Stimulated activated CD8-positive, alpha-beta memory T cell treated with anti-CD3 and anti-CD28 coated beads, Interleukin-4, amount 100 ng/mL, for 4 hours (primary cell): Measurements from ENCODE around the gene BCL11B.

Experiments used
- DNase-seq, 2 donors: peaks; one replicate each; pipeline ENCODE4 v3.0.0-alpha.2; 2020; ENCODE audit warnings: low read depth in 2 of 2, low spot score in 1 of 2

Gene BCL11B

DNA sequence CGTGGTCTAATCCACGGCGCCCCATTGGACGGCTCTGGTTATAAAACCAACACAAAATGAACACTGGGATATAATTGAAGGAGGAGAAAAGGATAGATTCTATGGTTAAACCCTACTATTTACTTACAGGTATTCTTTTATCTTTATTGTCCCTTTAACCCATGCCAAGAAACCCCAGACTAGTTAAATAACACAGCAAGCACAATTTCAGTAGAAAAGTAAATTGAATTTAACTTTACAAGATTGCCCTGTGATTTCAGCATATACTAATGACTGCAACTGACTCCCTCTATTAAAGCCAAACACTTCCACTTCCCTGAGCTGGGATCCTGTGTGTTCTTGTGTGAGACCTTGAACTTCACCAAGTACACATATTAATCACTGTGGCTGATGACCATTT lies 45.3 kb downstream of the BCL11B start:
- DNase-seq: no peak

DNA sequence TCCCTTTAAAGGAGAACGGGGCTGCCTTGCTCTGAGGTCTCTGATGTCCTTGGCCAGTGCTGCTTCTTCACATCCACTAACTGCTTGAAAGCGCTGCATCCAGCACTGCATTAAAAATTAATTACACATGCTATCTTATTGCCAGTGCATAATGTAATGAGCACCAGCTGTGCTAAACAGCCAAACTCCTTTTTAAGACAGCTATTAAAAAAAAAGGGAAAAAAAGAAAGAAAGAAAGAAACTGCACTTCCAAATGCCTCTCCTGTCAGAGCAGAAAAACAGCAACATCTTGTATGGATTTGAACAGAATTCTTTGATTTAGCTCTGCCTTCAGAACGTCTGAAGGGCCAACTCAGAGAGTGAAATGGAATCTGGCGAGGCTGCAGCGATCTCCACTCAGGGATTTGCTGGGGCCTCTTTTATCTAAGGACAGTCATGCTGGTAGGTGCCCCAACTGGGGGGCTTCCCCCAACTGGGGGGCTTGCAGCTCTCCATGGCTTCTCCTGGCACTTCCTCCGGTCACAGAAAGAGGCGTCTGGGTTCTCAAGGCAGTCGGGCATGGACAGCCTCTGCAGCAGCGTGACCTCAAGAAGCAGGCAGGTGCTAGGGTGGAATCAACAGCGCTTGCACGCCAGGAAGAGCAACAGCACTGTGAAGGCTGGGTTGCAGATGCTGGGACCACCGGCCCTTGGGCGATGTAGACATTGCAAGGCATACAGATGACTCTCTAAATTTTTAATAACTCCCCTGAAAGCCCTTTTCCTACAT lies 46.4 kb downstream of the BCL11B start:
- DNase-seq: no peak

DNA sequence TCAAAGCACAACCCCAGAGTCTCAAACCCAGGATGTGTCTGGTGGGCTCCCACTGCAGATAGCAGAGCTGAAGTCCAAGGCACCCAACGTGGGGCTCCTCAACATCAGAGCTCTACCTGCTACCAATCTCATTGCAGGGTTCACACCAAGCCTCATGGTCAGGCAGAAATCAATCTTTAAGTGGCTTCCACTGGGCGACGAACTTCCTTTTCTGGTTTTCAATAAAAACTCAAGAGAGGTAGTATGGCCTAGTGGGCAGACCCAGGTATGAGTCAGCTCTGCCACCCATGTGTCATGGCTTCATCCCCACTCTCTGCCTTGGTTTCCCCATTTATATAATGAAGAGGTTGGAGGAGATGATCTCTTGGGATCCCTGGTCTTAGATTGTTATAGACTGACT lies 47.0 kb downstream of the BCL11B start:
- DNase-seq: no peak

DNA sequence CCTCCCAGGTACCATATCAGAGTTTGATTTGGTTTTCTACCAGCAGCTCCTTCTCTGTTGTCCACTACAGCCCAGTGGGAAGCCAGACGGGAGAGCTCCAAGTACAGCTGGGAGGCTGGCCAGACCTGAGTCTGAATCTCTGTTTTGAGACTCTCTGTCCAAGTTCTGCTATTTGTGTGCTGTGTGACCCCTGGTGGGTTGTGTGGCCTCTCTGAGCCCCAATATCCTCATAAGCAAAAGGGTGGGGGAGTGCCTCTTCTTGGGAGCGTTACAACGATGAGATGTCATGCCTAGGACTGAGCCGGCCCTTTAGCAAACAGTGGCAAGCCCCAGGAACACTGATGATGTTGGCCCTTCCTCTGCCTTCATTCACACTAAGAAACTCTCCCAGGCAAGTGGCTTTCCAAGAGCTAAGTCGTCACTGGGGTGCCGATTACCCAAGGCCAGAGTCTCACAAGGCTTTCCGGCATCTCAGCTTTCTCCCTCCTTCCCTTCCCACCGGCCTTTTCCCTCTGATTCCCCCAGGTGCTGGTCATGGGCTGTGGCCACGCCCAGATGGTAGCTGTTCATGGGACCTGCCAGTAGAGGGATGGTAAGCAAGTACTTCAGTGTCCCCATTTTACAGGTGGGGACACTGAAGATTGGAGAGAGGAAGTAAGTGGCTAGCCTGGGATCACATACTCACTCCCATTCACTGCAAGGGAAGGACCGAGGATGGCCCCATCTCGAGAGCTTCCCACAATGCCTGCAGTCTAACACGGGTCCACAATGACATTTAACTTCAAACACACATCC lies 47.7 kb downstream of the BCL11B start:
- no peak for DNase-seq

DNA sequence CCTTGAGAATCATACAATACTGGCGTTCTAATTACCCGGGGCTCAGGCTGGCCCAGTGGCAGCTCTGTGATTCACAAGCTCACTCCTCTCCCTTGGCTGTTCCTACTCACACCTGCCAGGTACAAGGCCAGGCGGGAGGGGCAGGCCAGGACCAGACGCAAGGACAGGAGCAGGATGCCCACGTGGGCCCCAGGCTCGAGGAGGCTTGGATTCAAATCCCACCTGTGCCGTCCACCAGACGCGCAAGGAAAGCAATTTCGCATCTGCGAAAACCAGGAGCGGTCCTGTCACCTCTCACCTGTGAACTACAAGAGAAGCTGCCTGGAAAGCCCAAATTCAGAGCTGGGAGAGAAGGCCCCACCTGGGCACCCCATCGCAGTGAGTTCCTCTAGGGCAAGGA lies 50.6 kb downstream of the BCL11B start:
- DNase-seq: no peak

DNA sequence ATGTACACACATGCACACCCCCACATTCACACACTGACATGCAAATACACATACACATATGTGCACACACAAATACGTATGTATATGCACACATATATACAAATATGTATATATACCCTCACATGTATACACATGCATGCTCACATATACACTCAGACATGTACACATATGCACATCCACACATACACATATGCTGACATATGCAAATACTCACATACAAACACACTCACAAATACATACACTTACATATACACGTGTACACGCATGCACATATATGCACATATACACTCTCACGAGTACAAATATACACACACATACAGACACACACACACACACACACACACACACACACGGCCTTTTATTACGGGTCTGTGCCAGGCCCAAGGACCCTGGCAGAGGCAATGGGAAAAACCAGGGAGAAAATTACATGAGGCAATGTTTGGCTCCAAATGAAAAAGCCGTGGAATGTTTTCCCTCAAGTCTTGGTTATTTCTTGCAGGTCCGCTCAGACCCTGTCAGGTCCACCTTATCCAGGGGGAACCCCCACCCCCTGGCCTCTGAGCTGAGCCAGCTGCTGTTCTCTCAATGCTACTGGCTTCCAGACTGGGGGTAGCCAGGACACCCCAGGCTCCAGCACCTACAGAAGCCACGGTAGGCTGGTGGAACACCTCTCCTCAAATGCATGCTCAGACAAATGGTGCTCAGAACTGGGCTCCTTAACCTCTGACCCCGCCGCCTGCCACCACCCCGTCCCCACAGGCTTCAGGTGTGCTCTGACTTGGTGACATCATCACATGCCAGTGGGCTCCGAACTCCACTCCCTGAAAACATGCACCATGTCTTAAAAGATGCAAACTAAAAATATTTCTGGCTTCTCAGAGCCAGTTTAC lies 54.7 kb downstream of the BCL11B start:
- DNase-seq: no peak

GRCh38 chr14:99216191-99216590 lies 55.8 kb downstream of the BCL11B start:
- no peak for DNase-seq

GRCh38 chr14:99215277-99215676 lies 56.7 kb downstream of the BCL11B start:
- no peak for DNase-seq

GRCh38 chr14:99214701-99215100 lies 57.3 kb downstream of the BCL11B start:
- DNase-seq: no peak

DNA sequence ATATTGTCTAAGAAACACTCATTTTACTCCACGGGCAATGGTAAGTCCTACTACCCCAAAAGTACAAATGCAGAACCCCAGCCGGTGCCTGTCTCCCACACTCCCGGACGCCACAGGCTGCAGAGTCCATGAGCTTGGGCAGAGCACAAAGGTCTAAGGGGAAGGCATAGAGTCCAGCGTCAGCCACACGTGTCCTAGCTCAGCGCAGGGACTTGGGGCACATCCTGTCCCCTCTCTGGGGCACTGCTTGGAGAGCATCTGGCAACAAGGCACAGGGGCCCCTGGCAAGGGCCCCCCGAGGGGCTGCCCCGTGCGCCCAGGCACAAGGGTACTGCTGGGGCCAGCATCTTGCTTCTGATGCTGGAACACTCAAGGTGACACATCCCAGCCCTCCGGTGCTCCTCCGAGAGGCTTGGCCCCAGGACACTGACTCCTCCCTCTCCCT lies 58.4 kb downstream of the BCL11B start:
- DNase-seq: no peak

DNA sequence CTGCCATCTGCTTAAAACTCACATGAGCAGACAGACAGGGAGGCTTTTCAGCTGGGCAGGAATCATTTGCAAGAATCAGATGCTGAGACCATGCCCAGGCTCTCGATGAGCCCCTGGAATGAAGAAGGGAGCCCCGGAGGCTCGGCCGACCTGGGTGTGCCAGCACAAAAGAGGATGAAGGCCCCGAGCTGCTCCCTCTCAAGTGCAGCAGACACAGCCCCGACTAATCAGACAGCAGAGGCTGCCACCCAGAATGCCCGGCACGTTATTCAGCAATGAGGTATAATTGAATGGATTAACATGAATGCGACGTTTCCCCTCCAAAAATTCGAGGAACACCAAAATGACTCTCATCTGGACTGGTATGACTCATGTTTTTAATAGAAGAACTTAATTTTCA lies 58.9 kb downstream of the BCL11B start:
- DNase-seq: no peak

DNA sequence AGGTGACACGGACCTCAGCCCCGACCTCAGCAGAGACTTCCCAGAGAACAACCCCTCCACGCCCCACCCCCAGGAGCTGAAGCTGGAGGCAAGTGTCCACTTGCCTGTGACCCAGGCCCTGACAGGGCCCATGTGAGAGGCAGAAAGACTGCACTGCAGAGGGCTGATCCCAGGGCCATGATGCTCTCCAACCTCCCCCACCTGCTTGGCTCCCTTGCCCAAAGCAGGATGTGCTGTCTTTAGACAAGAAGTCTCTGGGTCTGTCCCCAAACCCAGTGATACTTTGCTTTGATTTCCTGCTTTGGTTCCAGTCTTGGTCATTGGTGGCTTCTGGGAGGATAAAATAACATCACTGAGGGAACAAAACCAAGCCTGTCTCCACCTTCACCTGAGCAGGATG lies 59.4 kb downstream of the BCL11B start:
- no peak for DNase-seq

GRCh38 chr14:99212199-99212598 lies 59.8 kb downstream of the BCL11B start:
- no peak for DNase-seq

GRCh38 chr14:99211410-99211809 lies 60.6 kb downstream of the BCL11B start:
- DNase-seq: no peak

GRCh38 chr14:99210333-99210732 lies 61.7 kb downstream of the BCL11B start:
- DNase-seq: no peak

- no peak for DNase-seq
These were observed 62.6 kb downstream of the BCL11B start for GRCh38 chr14:99209409-99209808.

DNA sequence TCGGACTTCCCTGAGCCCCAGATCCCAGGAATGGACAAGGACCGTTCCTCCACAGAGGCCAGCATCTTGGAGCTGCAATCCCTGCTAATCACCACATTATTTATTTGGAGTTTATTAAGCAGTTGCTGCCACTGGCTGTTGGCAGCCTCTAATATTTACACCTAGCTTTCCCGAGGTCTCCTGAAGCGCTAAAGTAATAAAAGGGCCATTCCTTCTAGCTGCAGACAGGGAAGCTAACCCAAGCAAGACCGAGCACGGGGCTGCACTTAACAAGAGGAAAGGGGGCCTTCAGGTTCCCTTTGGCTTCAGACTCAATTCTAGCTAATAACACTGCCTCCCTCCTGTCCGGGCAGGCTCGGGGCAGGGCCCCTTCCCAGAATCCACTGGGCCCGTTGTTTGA lies 63.7 kb downstream of the BCL11B start:
- DNase-seq: no peak

- no peak for DNase-seq
These were observed 64.5 kb downstream of the BCL11B start for GRCh38 chr14:99207456-99207855.

DNA sequence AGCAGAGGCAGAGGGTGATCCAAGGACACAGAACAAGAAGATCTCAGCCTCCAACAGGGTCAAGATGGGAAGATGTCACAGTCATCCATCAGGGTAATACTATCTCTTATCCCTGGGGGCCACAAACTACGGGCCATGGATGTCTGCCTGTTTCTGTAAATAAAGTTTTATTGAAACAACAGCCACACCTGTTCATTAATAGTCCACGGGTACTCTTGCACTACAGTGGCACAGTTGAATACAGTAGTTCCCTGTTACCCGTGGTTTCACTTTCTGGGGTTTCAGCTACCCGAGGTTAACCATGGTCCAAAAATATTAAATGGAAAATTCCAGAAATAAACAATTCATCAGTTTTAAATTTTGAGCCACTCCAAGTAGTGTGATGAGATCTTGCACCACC lies 65.9 kb downstream of the BCL11B start:
- DNase-seq: no peak

GRCh38 chr14:99205086-99205688 lies 66.8 kb downstream of the BCL11B start:
- no peak for DNase-seq

DNA sequence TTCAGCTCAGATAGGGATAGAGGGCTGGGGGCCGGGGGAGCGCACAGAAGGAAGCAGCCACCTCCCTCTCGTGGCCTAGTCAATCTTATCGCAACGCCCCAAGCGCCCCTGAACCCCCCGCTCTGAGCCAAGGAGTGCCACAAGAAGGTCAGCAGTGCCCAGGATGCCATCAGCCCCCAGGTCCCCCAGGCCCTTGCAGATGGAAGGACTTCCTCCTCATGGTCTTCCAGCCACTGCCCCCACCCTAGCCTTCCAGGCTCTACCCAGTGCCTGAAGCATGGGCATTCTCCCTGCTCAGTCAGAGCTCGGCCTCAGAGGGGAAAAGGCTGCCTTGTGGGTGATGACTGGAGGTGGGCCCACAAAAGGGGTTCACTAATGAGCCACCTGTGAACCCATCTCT lies 68.2 kb downstream of the BCL11B start:
- no peak for DNase-seq
